ENCODE measurements around the gene BCHE.

- TF ChIP-seq POLR2A (IDR thresholded peaks at IDR 0.05; ENCODE audit: low read depth, low read length) (no peak), POLR2AphosphoS5 (IDR thresholded peaks at IDR 0.05; ENCODE audit: insufficient read depth, low read depth, low read length) (no peak), CTCF (IDR thresholded peaks at IDR 0.05; ENCODE audit: extremely low read depth in 1 of 2, insufficient read depth in 1 of 2, low read depth in 1 of 2, low read length in 2 of 2) (no peak), MAX (IDR thresholded peaks at IDR 0.05; ENCODE audit: insufficient read depth, insufficient read length) (no peak), EZH2 (IDR thresholded peaks at IDR 0.05; ENCODE audit: borderline replicate concordance, low read depth, low read length, severe bottlenecking) (no peak), FOS (IDR thresholded peaks at IDR 0.05; ENCODE audit: borderline replicate concordance, insufficient read depth, low read length) (no peak), MYC (IDR thresholded peaks at IDR 0.05; ENCODE audit: low read depth, low read length) (no peak), GATA2 (IDR thresholded peaks at IDR 0.05; ENCODE audit: insufficient read depth, insufficient read length, low read depth, low read length) (no peak), JUN (IDR thresholded peaks at IDR 0.05; ENCODE audit: borderline replicate concordance, insufficient read depth, insufficient read length, low read depth) (no peak)
Measured at GRCh38 chr3:165799026-165799425, 38.2 kb downstream of the BCHE start.
